K562 (cell line): Measurements from ENCODE around the gene SCTR. TPM values are rescaled to one million over a fixed set of nuclear protein-coding genes. Genes with fewer than 3 reads are reported as not detected.

Source experiments
- ATAC-seq: fragments of 200-7000 bp; cut with Tn5 transposase; 3 replicates; pipeline ENCODE4 v1.9.1; 2020; ENCODE audit warnings: moderate library complexity
- BruUV-seq: library from RNA; stranded (reverse); fragments of 400-500 nt; replicated peaks from 2 replicates; lab custom pipeline; 2021; lab: Mats Ljungman, UMichigan
- CTCF ChIA-PET: fragments of 300-600 bp; formaldehyde crosslinking; extraction: SDS; loops from one replicate; lab custom pipeline; 2021; ENCODE audit warnings: low intra/inter-chr PET ratio; lab: Yijun Ruan, JAX
- POLR2A ChIA-PET: fragments of 300-600, 350-650 bp; sonication (Branson Sonifier 250); formaldehyde crosslinking; extraction: SDS; loops from one replicate; lab custom pipeline; 2021; ENCODE audit warnings: antibody characterized with exemption, inconsistent platforms; lab: Yijun Ruan, JAX
- DNase-seq, 4 experiments: peaks; one replicate each; pipeline versions ENCODE4 v3.0.0 to v3.0.0-alpha.2; 2011 to 2018; ENCODE audit warnings: low spot score in 3 of 4, mixed read lengths in 3 of 4; ENCODE audit errors: extremely low read depth in 1 of 4
- FAIRE-seq: peaks from 2 replicates; lab custom pipeline; 2011; peaks lifted over from hg19 to GRCh38; lab: Jason Lieb, UNC
- H2AFZ ChIP-seq: 2 replicates; pipeline ENCODE4 v1.6.0; 2011; ENCODE audit warnings: low read depth, low read length, control low read depth, inconsistent platforms
- H3K27ac ChIP-seq: fragments of 200-600 bp; 3 replicates; pipeline ENCODE4 v1.8.0; 2011; ENCODE audit warnings: low read depth, mild to moderate bottlenecking, control low read depth, inconsistent platforms, low read length, moderate library complexity, mixed read lengths; ENCODE audit errors: extremely low read depth
- H3K27me3 ChIP-seq, 2 experiments: fragments of 300-600 bp in 1 of 2; 2 replicates in 1 of 2; 3 replicates in 1 of 2; pipeline versions ENCODE4 v1.6.0 to v1.8.0; 2011; ENCODE audit warnings: inconsistent platforms in 2 of 2, low read length in 2 of 2, mild to moderate bottlenecking in 1 of 2, mixed read lengths in 1 of 2, moderate library complexity in 1 of 2; ENCODE audit not compliant: control insufficient read depth in 2 of 2, insufficient read depth in 2 of 2
- H3K36me3 ChIP-seq: fragments of 300-600 bp; 3 replicates; pipeline ENCODE4 v1.8.0; 2011; ENCODE audit warnings: mild to moderate bottlenecking, low read length, inconsistent platforms; ENCODE audit not compliant: control insufficient read depth, insufficient read depth
- H3K4me1 ChIP-seq, 2 experiments: fragments of 200-600 bp in 1 of 2; replicated peaks in 1 of 2; 2 replicates in 1 of 2; 3 replicates in 1 of 2; pipeline versions ENCODE4 v1.5.1 to v1.8.0; 2011; ENCODE audit warnings: inconsistent platforms in 2 of 2, low read length in 2 of 2, mild to moderate bottlenecking in 1 of 2, mixed read lengths in 1 of 2, moderate library complexity in 1 of 2; ENCODE audit not compliant: control insufficient read depth in 2 of 2, insufficient read depth in 2 of 2
- H3K4me2 ChIP-seq: 2 replicates; pipeline ENCODE4 v1.6.1; 2011; ENCODE audit warnings: low read length, control low read depth, inconsistent platforms, mixed read lengths; ENCODE audit not compliant: insufficient read depth
- H3K4me3 ChIP-seq: fragments of 200-600 bp; sonication (generic), shearing (Covaris generic); 2 replicates; pipeline ENCODE4 v1.5.1; 2016; ENCODE audit warnings: control low read depth, inconsistent platforms
- H3K79me2 ChIP-seq: fragments of 200-600 bp; 3 replicates; pipeline ENCODE4 v1.8.0; 2011; ENCODE audit warnings: low read length, inconsistent platforms; ENCODE audit not compliant: control insufficient read depth, insufficient read depth
- H3K9ac ChIP-seq, 2 experiments: 2 replicates each; pipeline versions ENCODE4 v1.6.0 to v1.6.1; 2011; ENCODE audit warnings: low read depth in 2 of 2, low read length in 2 of 2, control low read depth in 1 of 2, inconsistent platforms in 1 of 2, mild to moderate bottlenecking in 1 of 2, mixed read lengths in 1 of 2; ENCODE audit not compliant: insufficient read depth in 1 of 2
- H3K9me1 ChIP-seq: one replicate; pipeline ENCODE4 v1.6.0; 2011; ENCODE audit warnings: inconsistent platforms, mild to moderate bottlenecking, low read length, moderate library complexity; ENCODE audit not compliant: control insufficient read depth, insufficient read depth
- H3K9me3 ChIP-seq: replicated peaks from 2 replicates; pipeline ENCODE4 v1.5.1; 2011; ENCODE audit warnings: low read depth, low read length, inconsistent platforms; ENCODE audit not compliant: control insufficient read depth, insufficient read depth
- H4K20me1 ChIP-seq: replicated peaks from 2 replicates; pipeline ENCODE4 v1.6.1; 2011; ENCODE audit warnings: low read length, inconsistent platforms, mixed read lengths; ENCODE audit not compliant: control insufficient read depth, insufficient read depth
- PHB2 ChIP-seq: fragments of 450-650 bp; IDR thresholded peaks from 2 replicates; pipeline ENCODE4 v1.6.1; 2017; ENCODE audit warnings: low read depth
- ZNF384 ChIP-seq: IDR thresholded peaks from 2 replicates; pipeline ENCODE4 v1.6.1; 2012; ENCODE audit warnings: low read depth, low read length, improper control_type of control experiment
- ZNF584 ChIP-seq: fragments of 200-800 bp; sonication (Bioruptor generic); IDR thresholded peaks from 2 replicates; pipeline ENCODE4 v1.6.1; 2016; ENCODE audit warnings: low read depth, mild to moderate bottlenecking, missing genetic modification characterization, missing compliant biosample characterization
- ZNF589 ChIP-seq: fragments of 200-800 bp; sonication (Bioruptor generic); IDR thresholded peaks from 2 replicates; pipeline ENCODE4 v1.6.1; 2016; ENCODE audit warnings: low read depth, missing genetic modification characterization, missing compliant biosample characterization
- WGBS: fragments of 100-300 bp; shearing (Covaris generic); methylation state at CpG from one replicate; pipeline ENCODE4 v1.1.6; 2016; ENCODE audit warnings: low coverage, mixed read lengths; ENCODE audit not compliant: insufficient coverage; ENCODE audit errors: missing lambda C conversion rate; 5-methylcytosine and 5-hydroxymethylcytosine counted together
- in situ Hi-C: fragments of 300-500 bp; cut with MboI; formaldehyde crosslinking; loops from 4 replicates; pipeline ENCODE4 v1.15.0; 2018; ENCODE audit warnings: inconsistent platforms, mixed read lengths
- intact Hi-C: fragments of 100-400 bp; cut with micrococcal nuclease; formaldehyde crosslinking; loops from 2 replicates; pipeline ENCODE4 v1.14.2; 2022
- polyA plus RNA-seq, 8 experiments: library from polyadenylated mRNA; depleted of rRNA in 4 of 8; stranded (reverse) in 5 of 8; unstranded in 3 of 8; fragments of >200 nt; fragmentation: Nextera tagmentation in 2 of 8; fragmentation: Illumina TruSeq in 1 of 8; extraction: Ambion mirVana in 2 of 8; extraction: Trizol in 1 of 8; gene quantifications; 2 replicates each; pipeline versions ENCODE4 v1.2.1 to v1.2.3, GENCODE V29; 2011 to 2014; ENCODE audit warnings: inconsistent platforms in 1 of 8, missing spikeins in 1 of 8
- total RNA-seq, 7 experiments: library from RNA; depleted of rRNA in 6 of 7; stranded (reverse); fragments of >200 nt in 6 of 7; fragmentation: Illumina TruSeq in 2 of 7; extraction: Trizol in 2 of 7; gene quantifications; 2 replicates each; pipeline versions ENCODE4 v1.2.1 to v1.2.3, GENCODE V29; 2011 to 2021; ENCODE audit warnings: low replicate concordance in 1 of 7
- TF ChIP-seq, protein P1 (sequence below): sonication (generic); formaldehyde crosslinking; IDR thresholded peaks from 2 replicates; pipeline ENCODE4 v1.8.1; 2022; ENCODE audit warnings: missing genetic modification reagents
- TF ChIP-seq, protein P2 (sequence below): fragments of 450-650 bp; formaldehyde crosslinking; IDR thresholded peaks from 2 replicates; pipeline ENCODE4 v1.4.0; 2020; ENCODE audit warnings: mild to moderate bottlenecking, moderate library complexity
- TF ChIP-seq, protein P3 (sequence below), 2 experiments: IDR thresholded peaks; 2 replicates each; pipeline ENCODE4 v1.6.1; 2012; ENCODE audit warnings: improper control_type of control experiment in 2 of 2, low read depth in 2 of 2, low read length in 2 of 2, borderline replicate concordance in 1 of 2
- TF ChIP-seq, protein P4 (sequence below): fragments of 250-450 bp; sonication (Bioruptor Pico); IDR thresholded peaks from 2 replicates; pipeline ENCODE4 v1.6.1; 2021; ENCODE audit warnings: mild to moderate bottlenecking

The SCTR gene
- total and polyA plus RNA-seq, 9 of the 15 experiments (the other 6 are each of a cell fraction or from before 2014, with no cell fraction given) = not detected

DNA sequence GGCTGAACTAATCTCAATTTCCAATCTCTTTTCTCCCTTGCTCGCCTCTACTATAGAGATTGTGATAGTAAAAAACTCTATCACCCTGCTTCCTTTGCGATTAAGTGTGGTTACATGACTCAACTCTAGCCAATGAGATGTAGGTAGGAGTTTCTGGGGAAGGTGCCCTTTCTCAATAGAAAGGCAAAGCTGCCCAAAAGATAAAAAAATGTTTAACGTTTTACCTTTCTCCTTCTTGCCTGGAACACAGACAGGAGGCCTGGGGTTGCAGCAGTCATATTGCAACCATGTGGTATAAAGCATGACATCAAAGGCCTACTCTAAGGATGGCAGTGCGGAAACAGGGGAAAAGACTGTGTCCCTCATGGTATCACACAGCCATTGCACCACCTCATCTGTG is 61.1 kb downstream of the SCTR start:
- no peaks in the 10 kb centered on the region for H3K36me3 ChIP-seq
- ChIA-PET CTCF (no interaction called here), POLR2A (no interaction called here)
- H3K79me2 ChIP-seq = no peaks in the 10 kb centered on the region
- 0 out of 2 replicates have a peak, but pooled peaks have one; percentile 57 for TF ChIP-seq ZNF589 (CRISPR knock-in tag)
- TF ChIP-seq, protein P1, sequence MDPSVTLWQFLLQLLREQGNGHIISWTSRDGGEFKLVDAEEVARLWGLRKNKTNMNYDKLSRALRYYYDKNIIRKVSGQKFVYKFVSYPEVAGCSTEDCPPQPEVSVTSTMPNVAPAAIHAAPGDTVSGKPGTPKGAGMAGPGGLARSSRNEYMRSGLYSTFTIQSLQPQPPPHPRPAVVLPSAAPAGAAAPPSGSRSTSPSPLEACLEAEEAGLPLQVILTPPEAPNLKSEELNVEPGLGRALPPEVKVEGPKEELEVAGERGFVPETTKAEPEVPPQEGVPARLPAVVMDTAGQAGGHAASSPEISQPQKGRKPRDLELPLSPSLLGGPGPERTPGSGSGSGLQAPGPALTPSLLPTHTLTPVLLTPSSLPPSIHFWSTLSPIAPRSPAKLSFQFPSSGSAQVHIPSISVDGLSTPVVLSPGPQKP (CRISPR knock-in tag) = no peak
- no peak for TF ChIP-seq PHB2
- TF ChIP-seq, protein P2, sequence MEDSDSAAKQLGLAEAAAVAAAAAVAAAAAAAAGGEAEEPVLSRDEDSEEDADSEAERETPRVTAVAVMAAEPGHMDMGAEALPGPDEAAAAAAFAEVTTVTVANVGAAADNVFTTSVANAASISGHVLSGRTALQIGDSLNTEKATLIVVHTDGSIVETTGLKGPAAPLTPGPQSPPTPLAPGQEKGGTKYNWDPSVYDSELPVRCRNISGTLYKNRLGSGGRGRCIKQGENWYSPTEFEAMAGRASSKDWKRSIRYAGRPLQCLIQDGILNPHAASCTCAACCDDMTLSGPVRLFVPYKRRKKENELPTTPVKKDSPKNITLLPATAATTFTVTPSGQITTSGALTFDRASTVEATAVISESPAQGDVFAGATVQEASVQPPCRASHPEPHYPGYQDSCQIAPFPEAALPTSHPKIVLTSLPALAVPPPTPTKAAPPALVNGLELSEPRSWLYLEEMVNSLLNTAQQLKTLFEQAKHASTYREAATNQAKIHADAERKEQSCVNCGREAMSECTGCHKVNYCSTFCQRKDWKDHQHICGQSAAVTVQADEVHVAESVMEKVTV (CRISPR knock-in tag) = no peak
- 0 out of 2 replicates have a peak, but pooled peaks have one; percentile 38 for TF ChIP-seq ZNF584
- TF ChIP-seq ZNF384 = no peak
- TF ChIP-seq, protein P3, sequence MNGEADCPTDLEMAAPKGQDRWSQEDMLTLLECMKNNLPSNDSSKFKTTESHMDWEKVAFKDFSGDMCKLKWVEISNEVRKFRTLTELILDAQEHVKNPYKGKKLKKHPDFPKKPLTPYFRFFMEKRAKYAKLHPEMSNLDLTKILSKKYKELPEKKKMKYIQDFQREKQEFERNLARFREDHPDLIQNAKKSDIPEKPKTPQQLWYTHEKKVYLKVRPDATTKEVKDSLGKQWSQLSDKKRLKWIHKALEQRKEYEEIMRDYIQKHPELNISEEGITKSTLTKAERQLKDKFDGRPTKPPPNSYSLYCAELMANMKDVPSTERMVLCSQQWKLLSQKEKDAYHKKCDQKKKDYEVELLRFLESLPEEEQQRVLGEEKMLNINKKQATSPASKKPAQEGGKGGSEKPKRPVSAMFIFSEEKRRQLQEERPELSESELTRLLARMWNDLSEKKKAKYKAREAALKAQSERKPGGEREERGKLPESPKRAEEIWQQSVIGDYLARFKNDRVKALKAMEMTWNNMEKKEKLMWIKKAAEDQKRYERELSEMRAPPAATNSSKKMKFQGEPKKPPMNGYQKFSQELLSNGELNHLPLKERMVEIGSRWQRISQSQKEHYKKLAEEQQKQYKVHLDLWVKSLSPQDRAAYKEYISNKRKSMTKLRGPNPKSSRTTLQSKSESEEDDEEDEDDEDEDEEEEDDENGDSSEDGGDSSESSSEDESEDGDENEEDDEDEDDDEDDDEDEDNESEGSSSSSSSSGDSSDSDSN (IDR thresholded peaks at IDR 0.05; ENCODE audit: borderline replicate concordance in 1 of 2, low read depth in 2 of 2, low read length in 2 of 2) = no peak
- TF ChIP-seq, protein P4, sequence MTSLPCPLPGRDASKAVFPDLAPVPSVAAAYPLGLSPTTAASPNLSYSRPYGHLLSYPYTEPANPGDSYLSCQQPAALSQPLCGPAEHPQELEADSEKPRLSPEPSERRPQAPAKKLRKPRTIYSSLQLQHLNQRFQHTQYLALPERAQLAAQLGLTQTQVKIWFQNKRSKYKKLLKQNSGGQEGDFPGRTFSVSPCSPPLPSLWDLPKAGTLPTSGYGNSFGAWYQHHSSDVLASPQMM (CRISPR knock-in tag) = no peak
- H3K27me3 ChIP-seq = peaks cover 23 to 54% of the 10 kb centered on the region in 2 experiments
- H3K4me3 ChIP-seq = no peak overlapping the region
- WGBS = 9% methylated on average over 4 of the region's 4 CpGs
- no peak for FAIRE-seq
- no peak overlapping the region for H3K27ac ChIP-seq
- in situ Hi-C loops = no loop called here
- H4K20me1 ChIP-seq = peaks cover under 1% of the 10 kb centered on the region; the same call in 1 of the 2 replicates
- no peak overlapping the region for H3K9ac ChIP-seq
- H3K9me3 ChIP-seq = no peaks in the 10 kb centered on the region
- no peak overlapping the region for H2AFZ ChIP-seq
- ATAC-seq = no peak
- H3K4me1 ChIP-seq = no peaks in the 10 kb centered on the region
- no TSS peak for BruUV-seq
- H3K9me1 ChIP-seq = no peaks in the 10 kb centered on the region
- DNase-seq = no peak
- H3K4me2 ChIP-seq = no peak overlapping the region
- intact Hi-C loops = no loop called here
